ENCODE measurements around the gene ZNF750.

ZNF750 gene

GRCh38 chr17:82867763-82868325 lies 28.0 kb upstream of the ZNF750 start:
- TF ChIP-seq ZNF274 (IDR thresholded peaks at IDR 0.05; ENCODE audit: low read depth, low read length): no peak
- no peak overlapping the region for H3K4me3 ChIP-seq (ENCODE audit: low read length)

DNA sequence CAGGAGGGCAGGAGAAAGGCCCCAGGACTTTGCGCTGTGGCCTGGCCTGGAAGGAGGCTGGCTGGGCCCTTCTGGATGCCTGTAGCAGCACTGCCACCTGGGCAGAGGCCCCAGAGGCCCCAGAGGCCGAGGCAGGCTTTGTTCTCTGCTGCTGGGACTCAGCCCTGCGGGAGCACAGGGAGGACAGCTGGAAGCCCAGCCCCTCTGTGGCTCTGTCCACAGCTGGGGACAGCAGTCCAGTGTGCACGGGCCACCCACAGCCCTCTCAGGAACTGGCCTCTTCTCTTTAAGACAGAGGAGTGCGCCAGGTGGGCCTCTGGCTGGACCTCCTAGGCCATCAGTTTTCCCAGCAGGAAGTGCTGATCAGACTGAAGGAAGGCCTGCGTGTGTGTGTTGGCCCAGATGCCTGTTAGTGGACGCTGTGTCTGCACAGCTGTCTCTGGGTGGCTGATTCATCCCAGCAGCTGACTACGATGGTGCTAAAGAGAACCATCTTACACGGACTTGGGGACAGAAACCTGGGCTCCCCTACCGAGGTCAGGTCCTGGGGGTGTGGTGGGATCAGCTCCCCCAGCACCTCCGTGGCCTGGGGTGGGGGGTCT lies 26.9 kb upstream of the ZNF750 start:
- TF ChIP-seq ZNF274 (IDR thresholded peaks at IDR 0.05; ENCODE audit: low read depth, low read length): no peak
- no peak overlapping the region for H3K4me3 ChIP-seq (ENCODE audit: low read length)

- H3K4me3 ChIP-seq (ENCODE audit: low read length): no peak overlapping the region; the same call in 1 of the 2 replicates
- TF ChIP-seq ZNF274 (IDR thresholded peaks at IDR 0.05; ENCODE audit: low read depth, low read length): no peak
Observed at GRCh38 chr17:82865774-82866395, 26.1 kb upstream of the ZNF750 start.

DNA sequence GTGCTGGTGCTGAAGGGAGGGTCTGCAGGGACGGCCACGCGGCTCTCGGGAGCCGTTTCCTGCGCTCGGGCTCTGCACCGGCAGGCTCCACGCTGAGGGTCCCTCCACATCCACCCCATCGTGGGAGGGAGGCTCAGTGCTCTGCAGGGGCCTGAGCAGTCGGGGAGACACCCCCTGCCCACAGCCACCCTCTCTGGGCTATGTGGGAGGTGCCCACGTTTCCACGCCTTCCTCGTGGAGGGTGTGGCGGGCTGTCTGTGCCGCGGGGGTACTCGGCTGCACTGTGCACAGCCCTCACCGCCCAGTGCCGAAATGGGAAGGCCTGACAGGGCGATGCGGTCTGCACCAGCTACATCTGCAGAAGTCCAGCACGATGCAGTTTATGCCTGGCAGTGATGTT lies 25.5 kb upstream of the ZNF750 start:
- peak overlapping the region; percentile 27; the same call in 1 of the 2 replicates for H3K4me3 ChIP-seq (ENCODE audit: low read length)
- TF ChIP-seq ZNF274 (IDR thresholded peaks at IDR 0.05; ENCODE audit: low read depth, low read length): no peak

- peak overlapping the region; percentile 27; the same call in 1 of the 2 replicates for H3K4me3 ChIP-seq (ENCODE audit: low read length)
- TF ChIP-seq ZNF274 (IDR thresholded peaks at IDR 0.05; ENCODE audit: low read depth, low read length): no peak
Observed at GRCh38 chr17:82864713-82865248, 25.0 kb upstream of the ZNF750 start.

DNA sequence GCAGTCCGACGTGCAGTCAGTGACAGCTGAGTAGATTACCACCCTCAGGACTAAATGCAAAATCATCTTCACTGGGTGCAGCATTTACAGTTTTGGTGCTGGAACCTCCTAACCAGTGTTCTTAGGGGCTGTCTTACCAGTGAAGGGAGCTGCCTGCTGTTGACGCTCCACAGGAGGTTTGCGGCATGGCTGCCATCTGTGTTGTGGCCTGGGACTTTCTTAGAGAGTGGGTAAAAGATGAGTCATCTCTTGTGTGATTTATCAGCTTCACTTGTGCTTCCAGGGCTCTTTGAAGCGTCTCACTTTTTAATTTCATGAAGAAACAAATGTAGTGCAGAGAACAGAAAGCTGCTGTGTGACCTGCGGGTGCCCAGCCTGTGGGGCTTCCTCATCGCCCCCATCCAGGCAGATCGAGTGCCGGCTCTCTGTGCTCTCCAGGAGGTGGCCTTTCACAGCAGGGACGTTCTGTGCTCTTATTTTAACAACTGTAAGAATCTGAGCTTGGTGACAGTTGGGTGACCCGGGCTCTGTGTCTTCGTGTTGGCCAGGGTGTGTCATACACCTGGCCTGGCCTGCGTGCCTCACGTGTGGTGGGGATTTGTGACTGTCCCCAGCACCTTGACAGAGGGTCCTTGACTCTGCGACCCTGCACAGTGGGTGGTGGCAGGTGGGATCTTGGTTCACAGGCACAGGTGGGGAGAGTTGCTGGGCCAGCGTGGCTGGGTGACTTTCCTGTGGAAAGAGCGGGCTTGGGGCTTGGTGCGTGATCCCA lies 24.3 kb upstream of the ZNF750 start:
- TF ChIP-seq ZNF274 (IDR thresholded peaks at IDR 0.05; ENCODE audit: low read depth, low read length): no peak
- peak overlapping the region; percentile 27; the same call in 1 of the 2 replicates for H3K4me3 ChIP-seq (ENCODE audit: low read length)

- H3K4me3 ChIP-seq (ENCODE audit: low read length): no peak overlapping the region; the same call in 1 of the 2 replicates
- no peak for TF ChIP-seq ZNF274 (IDR thresholded peaks at IDR 0.05; ENCODE audit: low read depth, low read length)
Observed at GRCh38 chr17:82863383-82863940, 23.6 kb upstream of the ZNF750 start.

- TF ChIP-seq ZNF274 (IDR thresholded peaks at IDR 0.05; ENCODE audit: low read depth, low read length): no peak
- no peak overlapping the region; the same call in 1 of the 2 replicates for H3K4me3 ChIP-seq (ENCODE audit: low read length)
Observed at GRCh38 chr17:82862737-82863382, 23.0 kb upstream of the ZNF750 start.

DNA sequence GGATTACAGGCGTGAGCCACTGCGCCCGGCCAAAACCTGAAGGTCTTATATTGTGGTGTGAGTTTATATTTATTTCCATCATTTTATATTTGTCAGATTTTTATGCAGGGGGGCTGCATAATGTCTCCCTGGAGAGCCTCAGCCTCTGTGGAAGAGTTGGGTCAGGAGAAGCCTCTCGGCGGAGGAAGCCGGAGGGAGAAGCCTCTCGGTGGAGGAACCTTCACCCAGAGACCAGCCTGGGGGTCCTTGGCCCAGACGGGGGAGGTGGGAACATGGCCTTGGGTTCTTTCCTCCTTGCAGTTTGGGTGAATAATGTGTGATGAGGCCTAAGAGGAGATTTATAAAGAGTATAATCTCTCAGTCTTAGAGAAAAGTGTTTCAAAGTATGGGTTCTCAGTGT lies 22.4 kb upstream of the ZNF750 start:
- TF ChIP-seq ZNF274 (IDR thresholded peaks at IDR 0.05; ENCODE audit: low read depth, low read length): no peak
- H3K4me3 ChIP-seq (ENCODE audit: low read length): no peak overlapping the region

DNA sequence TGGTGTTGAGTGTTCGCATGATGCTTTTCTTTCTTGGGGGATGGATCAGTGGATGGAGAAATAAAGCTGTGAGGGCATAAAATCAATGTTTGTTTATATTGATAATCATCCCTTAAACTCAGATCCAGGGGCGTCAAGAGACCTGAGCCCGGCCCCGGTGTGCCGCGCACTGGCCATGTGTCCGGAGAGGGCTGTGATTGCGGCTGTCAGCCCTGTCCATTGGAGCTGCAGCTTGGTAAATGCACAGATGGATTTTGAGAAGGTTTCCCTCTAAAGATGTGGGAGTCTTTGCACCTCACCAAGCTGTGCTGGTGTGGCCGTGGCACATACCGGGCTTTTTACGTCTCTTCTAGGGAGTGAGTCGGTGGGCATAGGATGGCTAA lies 21.6 kb upstream of the ZNF750 start:
- H3K4me3 ChIP-seq (ENCODE audit: low read length): no peak overlapping the region
- TF ChIP-seq ZNF274 (IDR thresholded peaks at IDR 0.05; ENCODE audit: low read depth, low read length): no peak

GRCh38 chr17:82860606-82861392 lies 21.0 kb upstream of the ZNF750 start:
- no peak for TF ChIP-seq ZNF274 (IDR thresholded peaks at IDR 0.05; ENCODE audit: low read depth, low read length)
- peak overlapping the region; percentile 52; the same call in 1 of the 2 replicates for H3K4me3 ChIP-seq (ENCODE audit: low read length)

GRCh38 chr17:82859431-82860403 lies 19.9 kb upstream of the ZNF750 start:
- peak overlapping the region; percentile 52; the same call in 1 of the 2 replicates for H3K4me3 ChIP-seq (ENCODE audit: low read length)
- TF ChIP-seq ZNF274 (IDR thresholded peaks at IDR 0.05; ENCODE audit: low read depth, low read length): no peak
